ENCODE data around the gene BCAP31.
"Not testable (repeated sequence)": the region's sequence is repeated elsewhere in the genome, so short reads cannot be mapped to it uniquely, and the experiment has no call there.

The BCAP31 gene

GRCh38 chrX:153733651-153734240 lies 9.6 kb upstream of the BCAP31 start:
- TF ChIP-seq MAX (IDR thresholded peaks at IDR 0.05; ENCODE audit: low read depth, low read length) (no peak), POLR2A (IDR thresholded peaks at IDR 0.05; ENCODE audit: extremely low read depth, insufficient read length) (no peak), MYC (IDR thresholded peaks at IDR 0.05; ENCODE audit: low read depth, low read length) (no peak), CTCF (IDR thresholded peaks at IDR 0.05; ENCODE audit: low read depth, low read length) (no peak)

GRCh38 chrX:153732401-153732800 lies 8.2 kb upstream of the BCAP31 start:
- TF ChIP-seq CTCF (IDR thresholded peaks at IDR 0.05; ENCODE audit: low read depth, low read length) (no peak), MYC (IDR thresholded peaks at IDR 0.05; ENCODE audit: low read depth, low read length) (no peak)
- peak; percentile 51 for DNase-seq (ENCODE audit: low read depth)

More at GRCh38 chrX:153733651-153734240, 9.6 kb upstream of the BCAP31 start:
- H3K4me3 ChIP-seq (ENCODE audit: low read depth, low read length), result no peak overlapping the region
- DNase-seq (ENCODE audit: low read depth), result no peak

GRCh38 chrX:153731845-153732215 lies 7.6 kb upstream of the BCAP31 start:
- H3K4me3 ChIP-seq (ENCODE audit: low read depth, low read length), result no peak overlapping the region
- no peak for DNase-seq (ENCODE audit: low read depth)
- TF ChIP-seq POLR2A (IDR thresholded peaks at IDR 0.05; ENCODE audit: extremely low read depth, insufficient read length) (no peak), CTCF (IDR thresholded peaks at IDR 0.05; ENCODE audit: low read depth, low read length) (no peak)

More at GRCh38 chrX:153732401-153732800, 8.2 kb upstream of the BCAP31 start:
- no peak overlapping the region for H3K4me3 ChIP-seq (ENCODE audit: low read depth, low read length)

- no peak for TF ChIP-seq POLR2A (IDR thresholded peaks at IDR 0.05; ENCODE audit: extremely low read depth, insufficient read length)
- no peak for TF ChIP-seq CTCF (IDR thresholded peaks at IDR 0.05; ENCODE audit: low read depth, low read length)
- no peak for TF ChIP-seq MAX (IDR thresholded peaks at IDR 0.05; ENCODE audit: low read depth, low read length)
- no peak for TF ChIP-seq MYC (IDR thresholded peaks at IDR 0.05; ENCODE audit: low read depth, low read length)
- peak; percentile 45 for DNase-seq (ENCODE audit: low read depth)
- H3K4me3 ChIP-seq (ENCODE audit: low read depth, low read length), result no peak overlapping the region
Observed at GRCh38 chrX:153731117-153731844, 7.1 kb upstream of the BCAP31 start.

GRCh38 chrX:153730115-153730514 lies 5.9 kb upstream of the BCAP31 start:
- H3K4me3 ChIP-seq (ENCODE audit: low read depth, low read length); DNase-seq (ENCODE audit: low read depth): not testable (repeated sequence)

- H3K4me3 ChIP-seq (ENCODE audit: low read depth, low read length), result no peak overlapping the region
- no peak for DNase-seq (ENCODE audit: low read depth)
- TF ChIP-seq MYC (IDR thresholded peaks at IDR 0.05; ENCODE audit: low read depth, low read length), result no peak
- TF ChIP-seq MAX (IDR thresholded peaks at IDR 0.05; ENCODE audit: low read depth, low read length), result no peak
- no peak for TF ChIP-seq CTCF (IDR thresholded peaks at IDR 0.05; ENCODE audit: low read depth, low read length)
- no peak for TF ChIP-seq POLR2A (IDR thresholded peaks at IDR 0.05; ENCODE audit: extremely low read depth, insufficient read length)
Observed at GRCh38 chrX:153728951-153729631, 4.9 kb upstream of the BCAP31 start.
